ENCODE results near the gene ALCAM. TPM values are rescaled to one million over a fixed set of nuclear protein-coding genes. Genes with fewer than 3 reads are reported as not detected.

Gene ALCAM
- polyA plus RNA-seq, 1 of the 3 experiments (the other 2 are of a cell fraction), result 58.3 TPM

GRCh38 chr3:105425153-105425502 lies 58.4 kb downstream of the ALCAM start:
- TF ChIP-seq RAD21 (IDR thresholded peaks at IDR 0.05; ENCODE audit: low read length) (no peak), TCF12 (IDR thresholded peaks at IDR 0.05) (no peak), IRF3 (IDR thresholded peaks at IDR 0.05; ENCODE audit: low read depth, low read length) (no peak), FOXJ3 (CRISPR knock-in tag; IDR thresholded peaks at IDR 0.05) (no peak), ZBTB33 (IDR thresholded peaks at IDR 0.05; ENCODE audit: borderline replicate concordance, low read depth) (no peak), FOXM1 (IDR thresholded peaks at IDR 0.05; ENCODE audit: low read depth) (no peak)

GRCh38 chr3:105427332-105427731 lies 60.6 kb downstream of the ALCAM start:
- WGBS (ENCODE audit: low lambda C conversion rate), result 100% methylated on average over 1 of the region's 1 CpG
- CTCF ChIA-PET, result no interaction called here

More at GRCh38 chr3:105425153-105425502, 58.4 kb downstream of the ALCAM start:
- Histone ChIP-seq H4K20me1 (ENCODE audit: insufficient read depth) (peaks cover 14% of the 10 kb centered on the region; the same call in 1 of the 2 replicates), H3K4me3 (ENCODE audit: low read depth in 2 of 2, low read length in 1 of 2) (no peak overlapping the region), H3K9ac (no peak overlapping the region), H3K4me2 (no peak overlapping the region), H3K36me3 (replicated peaks in 1 of 2; ENCODE audit: control insufficient read depth in 1 of 2, insufficient read depth in 2 of 2, low read length in 1 of 2) (peaks cover 0 to 8% of the 10 kb centered on the region in 2 experiments), H3K79me2 (ENCODE audit: insufficient read depth) (peaks cover 97% of the 10 kb centered on the region), H3K9me3 (no peaks in the 10 kb centered on the region), H3K27ac (ENCODE audit: low read depth in 2 of 2, low read length in 1 of 2) (no peak overlapping the region), H3K27me3 (ENCODE audit: insufficient read depth) (no peaks in the 10 kb centered on the region), H2AFZ (ENCODE audit: low read depth) (no peak overlapping the region), H3F3A (replicated peaks; ENCODE audit: insufficient read depth) (no peaks in the 10 kb centered on the region), H3K4me1 (ENCODE audit: control insufficient read depth in 1 of 2, insufficient read depth in 2 of 2, low read depth in 1 of 2, low read length in 1 of 2) (peaks cover 0 to 5% of the 10 kb centered on the region in 2 experiments; a peak in 2 of 4 replicates), H3K9me2 (no peaks in the 10 kb centered on the region)
- 93% methylated on average over 4 of the region's 4 CpGs for WGBS (ENCODE audit: low lambda C conversion rate)
- no peak for DNase-seq
- CTCF ChIA-PET, result no interaction called here
- POLR2A ChIA-PET, result no interaction called here

More at GRCh38 chr3:105427332-105427731, 60.6 kb downstream of the ALCAM start:
- Histone ChIP-seq H3K9me3 (no peaks in the 10 kb centered on the region), H3K36me3 (replicated peaks in 1 of 2; ENCODE audit: control insufficient read depth in 1 of 2, insufficient read depth in 2 of 2, low read length in 1 of 2) (peaks cover 0 to 8% of the 10 kb centered on the region in 2 experiments), H3K79me2 (ENCODE audit: insufficient read depth) (peaks cover 97% of the 10 kb centered on the region), H3K27ac (ENCODE audit: low read depth in 2 of 2, low read length in 1 of 2) (no peak overlapping the region), H3K27me3 (ENCODE audit: insufficient read depth) (no peaks in the 10 kb centered on the region), H2AFZ (ENCODE audit: low read depth) (no peak overlapping the region), H3K4me1 (ENCODE audit: control insufficient read depth in 1 of 2, insufficient read depth in 2 of 2, low read depth in 1 of 2, low read length in 1 of 2) (peaks cover 5% of the 10 kb centered on the region in 2 experiments; a peak in 3 of 4 replicates), H3K4me2 (no peak overlapping the region), H3K4me3 (ENCODE audit: low read depth in 2 of 2, low read length in 1 of 2) (no peak overlapping the region), H3K9me2 (no peaks in the 10 kb centered on the region), H3K9ac (no peak overlapping the region), H4K20me1 (ENCODE audit: insufficient read depth) (peaks cover 5% of the 10 kb centered on the region; the same call in 1 of the 2 replicates), H3F3A (replicated peaks; ENCODE audit: insufficient read depth) (no peaks in the 10 kb centered on the region)
- POLR2A ChIA-PET, result no interaction called here
- DNase-seq, result no peak
- TF ChIP-seq TEAD4 (IDR thresholded peaks at IDR 0.05; ENCODE audit: borderline replicate concordance, insufficient read depth) (no peak), JUND (IDR thresholded peaks at IDR 0.05) (no peak), NRF1 (IDR thresholded peaks at IDR 0.05; ENCODE audit: low read depth, low read length) (no peak), RAD21 (IDR thresholded peaks at IDR 0.05; ENCODE audit: low read length) (no peak)

Data from SK-N-SH (cell line).